Measurements from ENCODE around the gene SERPINB2. TPM values are rescaled to one million over a fixed set of nuclear protein-coding genes. Genes with fewer than 3 reads are reported as not detected.
A peak's percentile ranks its signal among the peaks of the same experiment; 100 is the strongest.
"Not testable (repeated sequence)": the region's sequence is repeated elsewhere in the genome, so short reads cannot be mapped to it uniquely, and the experiment has no call there.

The SERPINB2 gene
- total RNA-seq, 2 experiments from 2014 or later, result not detected

- ChIA-PET CTCF (no interaction called here), POLR2A (no interaction called here)
- Mint-ChIP-seq H3K4me3 (no peak overlapping the region), H3K9me3 (ENCODE audit: insufficient read depth) (no peaks in the 10 kb centered on the region), H3K4me1 (ENCODE audit: low read depth) (no peaks in the 10 kb centered on the region), H3K27me3 (ENCODE audit: low read depth) (peaks cover 7% of the 10 kb centered on the region), H3K36me3 (ENCODE audit: low read depth) (no peaks in the 10 kb centered on the region), H3K27ac (no peak overlapping the region)
- no peak for ATAC-seq
- no peak for DNase-seq
Observed at GRCh38 chr18:63909870-63910269, 22.4 kb downstream of the SERPINB2 start.

DNA sequence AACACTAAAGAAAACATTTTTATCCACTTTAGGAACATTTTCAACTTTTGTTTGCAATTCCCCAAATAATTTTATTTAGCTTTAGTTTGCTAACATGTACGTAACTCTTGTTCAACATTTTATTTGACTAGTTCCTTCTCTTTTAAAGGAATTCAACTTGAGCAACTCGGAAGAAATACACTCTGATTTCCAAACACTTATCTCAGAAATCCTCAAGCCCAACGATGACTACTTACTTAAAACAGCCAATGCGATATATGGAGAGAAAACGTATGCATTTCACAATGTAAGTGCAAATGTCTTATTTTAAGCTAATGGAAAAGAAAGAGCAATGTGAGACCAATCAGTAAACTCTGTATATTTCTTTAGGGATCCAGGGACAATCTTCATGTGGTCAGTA is 30.3 kb downstream of the SERPINB2 start:
- H3K4me1 Mint-ChIP-seq (ENCODE audit: low read depth), result no peaks in the 10 kb centered on the region
- peaks cover 14% of the 10 kb centered on the region for H3K27me3 Mint-ChIP-seq (ENCODE audit: low read depth)
- DNase-seq (no peak), ATAC-seq (no peak)
- H3K9me3 Mint-ChIP-seq (ENCODE audit: insufficient read depth), result no peaks in the 10 kb centered on the region
- no peak overlapping the region for H3K4me3 Mint-ChIP-seq
- CTCF ChIA-PET, result no interaction called here
- POLR2A ChIA-PET, result no interaction called here
- H3K27ac Mint-ChIP-seq, result no peak overlapping the region
- H3K36me3 Mint-ChIP-seq (ENCODE audit: low read depth), result no peaks in the 10 kb centered on the region

DNA sequence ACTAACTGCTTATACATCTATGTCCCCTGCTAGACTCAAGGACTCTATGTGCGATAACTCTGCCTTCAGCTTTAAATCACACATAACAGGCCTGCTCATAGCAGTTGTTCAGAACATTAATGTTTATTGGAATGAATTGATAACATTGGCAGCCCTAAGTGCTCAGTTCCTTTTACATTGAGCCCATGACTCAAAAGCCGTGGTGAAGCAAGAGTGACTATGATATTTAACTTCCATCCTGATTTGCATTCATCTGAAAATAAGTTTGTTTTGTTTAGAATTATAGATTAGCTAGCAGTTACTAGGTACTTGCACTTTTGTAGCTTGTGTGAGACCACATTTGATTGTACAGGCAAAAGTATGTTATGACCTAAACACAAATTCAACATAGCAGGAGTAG is 34.5 kb downstream of the SERPINB2 start:
- ChIA-PET POLR2A (no interaction called here), CTCF (interaction anchor here (1.5 kb wide), 1 partner anchor 15 kb away, joined by 5 read pairs; no protein-coding TSS in a partner anchor)
- DNase-seq (no peak), ATAC-seq (no peak)
- Mint-ChIP-seq H3K27me3 (ENCODE audit: low read depth) (peaks cover 26% of the 10 kb centered on the region), H3K36me3 (ENCODE audit: low read depth) (no peaks in the 10 kb centered on the region), H3K4me3 (no peak overlapping the region), H3K27ac (no peak overlapping the region), H3K9me3 (ENCODE audit: insufficient read depth) (no peaks in the 10 kb centered on the region), H3K4me1 (ENCODE audit: low read depth) (no peaks in the 10 kb centered on the region)

DNA sequence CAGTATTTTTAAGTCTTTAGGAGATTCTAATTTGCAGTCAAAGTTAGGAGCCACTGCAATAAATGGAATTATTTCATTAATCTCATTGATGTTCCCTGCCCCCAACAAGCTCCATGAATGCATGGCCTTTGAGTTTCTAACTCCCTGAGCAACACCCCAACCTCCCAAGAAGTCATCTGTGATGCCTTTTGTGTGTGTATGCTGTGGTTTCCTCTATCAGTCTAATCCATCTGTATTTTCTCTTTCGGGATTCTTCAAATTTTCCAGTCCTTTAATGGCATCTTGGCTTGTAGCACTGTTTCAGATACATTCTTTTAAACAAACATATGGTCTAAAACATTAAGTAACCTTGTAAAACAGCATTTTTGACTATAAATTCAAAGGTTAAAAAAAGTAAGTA is 37.0 kb downstream of the SERPINB2 start:
- ATAC-seq, result no peak
- DNase-seq, result no peak
- Mint-ChIP-seq H3K4me1 (ENCODE audit: low read depth) (no peaks in the 10 kb centered on the region), H3K27me3 (ENCODE audit: low read depth) (peaks cover 34% of the 10 kb centered on the region), H3K4me3 (no peak overlapping the region), H3K27ac (no peak overlapping the region), H3K9me3 (ENCODE audit: insufficient read depth) (no peaks in the 10 kb centered on the region), H3K36me3 (ENCODE audit: low read depth) (no peaks in the 10 kb centered on the region)
- POLR2A ChIA-PET, result no interaction called here
- CTCF ChIA-PET, result no interaction called here

- Mint-ChIP-seq H3K4me3 (no peak overlapping the region), H3K27me3 (ENCODE audit: low read depth) (peaks cover 33% of the 10 kb centered on the region), H3K36me3 (ENCODE audit: low read depth) (no peaks in the 10 kb centered on the region), H3K27ac (no peak overlapping the region), H3K4me1 (ENCODE audit: low read depth) (no peaks in the 10 kb centered on the region), H3K9me3 (ENCODE audit: insufficient read depth) (no peaks in the 10 kb centered on the region)
- DNase-seq (no peak), ATAC-seq (no peak)
- ChIA-PET POLR2A (no interaction called here), CTCF (no interaction called here)
Observed at GRCh38 chr18:63928331-63928730, 40.8 kb downstream of the SERPINB2 start.

DNA sequence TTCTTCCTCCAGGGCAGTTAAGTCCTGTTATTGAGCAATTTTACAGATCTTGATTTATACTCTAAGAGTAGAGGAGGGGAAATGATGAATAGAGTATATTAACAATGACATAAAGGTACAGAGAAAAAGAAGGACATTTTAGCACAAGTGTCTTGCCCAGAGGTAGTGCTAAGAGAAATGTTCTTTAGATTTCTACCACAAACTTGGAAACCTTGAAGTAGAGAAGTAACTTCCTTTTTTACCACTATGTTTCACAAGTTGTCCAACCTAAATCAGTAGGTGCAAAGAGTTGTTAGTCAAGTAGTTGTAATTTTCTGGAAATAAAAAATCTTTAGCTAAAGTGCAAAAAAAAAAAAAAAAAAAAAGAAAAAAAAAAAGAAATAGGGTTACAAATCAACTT is 41.9 kb downstream of the SERPINB2 start:
- peaks cover 34% of the 10 kb centered on the region for H3K27me3 Mint-ChIP-seq (ENCODE audit: low read depth)
- H3K27ac Mint-ChIP-seq; ATAC-seq; H3K9me3 Mint-ChIP-seq (ENCODE audit: insufficient read depth); CTCF ChIA-PET; POLR2A ChIA-PET; H3K4me3 Mint-ChIP-seq; DNase-seq; H3K4me1 Mint-ChIP-seq (ENCODE audit: low read depth); H3K36me3 Mint-ChIP-seq (ENCODE audit: low read depth): not testable (repeated sequence)

DNA sequence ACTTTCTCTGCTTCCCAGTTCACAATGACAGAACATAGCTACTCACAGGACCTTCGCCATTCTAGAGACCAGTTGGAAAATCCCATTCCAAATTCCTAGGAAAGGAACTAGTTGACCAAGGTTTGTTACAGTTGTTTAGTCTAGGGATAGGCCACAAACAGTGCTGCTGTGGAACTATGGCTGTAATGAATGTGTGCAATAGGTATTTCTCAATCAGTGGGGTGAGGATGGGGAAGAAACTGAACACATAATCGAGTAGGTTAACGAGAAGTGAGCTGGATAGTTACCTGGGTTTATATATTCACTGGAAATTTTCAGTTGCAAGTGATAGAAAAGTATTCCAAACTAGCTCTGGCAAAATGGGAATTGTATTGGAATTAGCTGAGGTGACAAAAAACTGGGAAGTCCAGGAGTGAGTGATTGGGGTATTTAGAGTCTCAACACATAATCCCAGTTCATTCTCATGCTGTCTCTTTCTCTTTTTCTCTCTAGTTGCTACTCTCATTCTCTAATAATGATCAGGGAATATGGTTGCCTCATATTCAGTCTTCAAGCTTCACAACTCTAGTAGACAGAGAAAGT is 43.4 kb downstream of the SERPINB2 start:
- H3K4me1 Mint-ChIP-seq (ENCODE audit: low read depth), result no peaks in the 10 kb centered on the region
- ATAC-seq (no peak), DNase-seq (no peak)
- H3K9me3 Mint-ChIP-seq (ENCODE audit: insufficient read depth), result no peaks in the 10 kb centered on the region
- H3K36me3 Mint-ChIP-seq (ENCODE audit: low read depth), result no peaks in the 10 kb centered on the region
- ChIA-PET CTCF (no interaction called here), POLR2A (no interaction called here)
- no peak overlapping the region for H3K27ac Mint-ChIP-seq
- H3K27me3 Mint-ChIP-seq (ENCODE audit: low read depth), result peaks cover 37% of the 10 kb centered on the region
- H3K4me3 Mint-ChIP-seq, result no peak overlapping the region

DNA sequence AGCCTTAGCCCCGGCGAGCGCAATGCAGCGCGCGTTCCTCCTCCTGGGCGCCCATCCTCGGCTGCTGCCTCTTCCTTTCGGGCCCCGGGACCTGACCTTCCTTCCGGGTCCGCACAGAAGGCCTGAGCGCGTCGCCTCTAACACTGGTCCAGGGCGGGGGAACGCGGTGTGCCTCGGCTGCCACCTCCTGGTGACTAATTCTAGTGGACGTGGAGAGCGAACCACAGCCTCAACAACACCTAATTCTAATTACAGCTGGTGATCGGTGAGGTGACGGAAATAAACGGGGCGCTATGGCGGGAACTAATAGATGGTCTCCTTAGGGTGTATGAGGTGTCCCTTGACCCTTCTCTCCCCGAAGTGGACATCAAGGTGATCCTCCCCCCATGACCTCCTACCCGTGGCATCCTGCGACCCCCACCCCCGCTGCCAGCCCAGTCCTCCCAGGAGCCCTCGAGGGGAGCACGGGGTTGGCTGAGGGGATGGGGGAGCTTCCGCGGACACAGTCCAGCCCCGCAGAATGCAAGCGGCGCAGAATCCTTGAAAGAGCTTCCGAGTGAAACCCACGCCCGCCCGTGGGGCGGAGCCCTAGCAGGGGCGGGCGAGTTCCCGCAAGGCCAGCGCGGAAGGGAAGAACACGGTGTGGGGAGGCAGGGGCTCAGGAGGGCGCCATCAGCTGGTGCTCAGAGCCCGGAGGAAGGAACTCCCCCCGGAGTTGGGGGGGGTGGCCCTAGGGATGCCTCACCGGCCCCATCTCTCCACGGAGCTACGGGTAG is 48.8 kb downstream of the SERPINB2 start:
- Mint-ChIP-seq H3K4me1 (ENCODE audit: low read depth) (peaks cover 5% of the 10 kb centered on the region), H3K27ac (no peak overlapping the region), H3K4me3 (peak overlapping the region; percentile 56), H3K27me3 (ENCODE audit: low read depth) (peaks cover 21% of the 10 kb centered on the region), H3K9me3 (ENCODE audit: insufficient read depth) (no peaks in the 10 kb centered on the region), H3K36me3 (ENCODE audit: low read depth) (no peaks in the 10 kb centered on the region)
- ATAC-seq (peak; percentile 95), DNase-seq (peak; percentile 72)
- CTCF ChIA-PET, result interaction anchor here (0.6 to 4.1 kb wide), 26 partner anchors 12 to 430 kb away, joined by 3 to 28 read pairs (median 4); partner anchors contain the start of gene HMSD
- POLR2A ChIA-PET, result no interaction called here

- H3K27ac Mint-ChIP-seq, result no peak overlapping the region
- ATAC-seq (no peak), DNase-seq (no peak)
- no peaks in the 10 kb centered on the region for H3K36me3 Mint-ChIP-seq (ENCODE audit: low read depth)
- H3K9me3 Mint-ChIP-seq (ENCODE audit: insufficient read depth), result no peaks in the 10 kb centered on the region
- peaks cover 5% of the 10 kb centered on the region for H3K4me1 Mint-ChIP-seq (ENCODE audit: low read depth)
- CTCF ChIA-PET, result interaction anchor here (0.6 to 4.1 kb wide), 16 partner anchors 12 to 431 kb away, joined by 3 to 28 read pairs (median 4); partner anchors contain the start of gene HMSD
- POLR2A ChIA-PET, result no interaction called here
- H3K27me3 Mint-ChIP-seq (ENCODE audit: low read depth), result peaks cover 23% of the 10 kb centered on the region
- H3K4me3 Mint-ChIP-seq, result no peak overlapping the region
Observed at GRCh38 chr18:63936932-63937393, 49.5 kb downstream of the SERPINB2 start.

DNA sequence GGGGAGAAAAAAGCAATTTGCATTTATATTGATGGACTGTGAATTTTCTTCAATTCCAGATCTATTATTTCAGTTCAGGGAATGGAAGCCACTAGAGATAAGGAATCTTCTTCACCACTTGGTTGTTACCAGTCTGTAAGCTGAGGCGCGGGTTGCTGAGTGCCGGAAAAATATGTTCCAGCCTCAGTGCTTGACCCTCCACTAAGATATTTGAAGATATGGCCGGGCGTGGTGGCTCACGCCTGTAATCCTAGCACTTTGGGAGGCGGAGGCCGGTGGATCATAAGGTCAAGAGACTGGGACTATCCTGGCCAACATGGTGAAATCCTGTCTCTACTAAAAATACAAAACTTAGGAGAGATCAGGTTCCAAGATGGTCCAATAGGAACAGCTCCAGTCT is 52.5 kb downstream of the SERPINB2 start:
- no peak overlapping the region for H3K27ac Mint-ChIP-seq
- POLR2A ChIA-PET, result no interaction called here
- H3K27me3 Mint-ChIP-seq (ENCODE audit: low read depth), result peaks cover 30% of the 10 kb centered on the region
- ATAC-seq (no peak), DNase-seq (no peak)
- no peak overlapping the region for H3K4me3 Mint-ChIP-seq
- CTCF ChIA-PET, result interaction anchor here (4.1 kb wide), 1 partner anchor 23 kb away, joined by 28 read pairs; no protein-coding TSS in a partner anchor
- no peaks in the 10 kb centered on the region for H3K36me3 Mint-ChIP-seq (ENCODE audit: low read depth)
- no peaks in the 10 kb centered on the region for H3K9me3 Mint-ChIP-seq (ENCODE audit: insufficient read depth)
- peaks cover 5% of the 10 kb centered on the region for H3K4me1 Mint-ChIP-seq (ENCODE audit: low read depth)

DNA sequence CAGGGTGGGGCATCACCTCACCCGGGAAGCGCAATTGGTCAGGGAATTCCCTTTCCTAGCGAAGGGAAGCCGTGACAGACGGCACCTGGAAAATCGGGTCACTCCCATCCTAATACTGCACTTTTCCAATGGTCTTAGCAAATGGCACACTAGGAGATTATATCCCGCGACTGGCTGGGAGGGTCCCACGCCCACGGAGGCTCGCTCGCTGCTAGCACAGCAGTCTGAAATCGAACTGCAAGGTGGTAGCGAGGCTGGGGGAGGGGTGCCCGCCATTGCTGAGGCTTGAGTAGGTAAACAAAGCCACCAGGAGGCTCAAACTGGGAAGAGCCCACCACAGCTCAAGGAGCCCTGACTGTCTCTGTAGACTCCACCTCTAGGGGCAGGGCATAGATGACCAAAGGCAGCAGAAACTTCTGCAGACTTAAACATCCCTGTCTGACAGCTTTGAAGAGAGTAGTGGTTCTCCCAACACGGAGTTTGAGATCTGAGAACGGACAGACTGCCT is 53.1 kb downstream of the SERPINB2 start:
- H3K36me3 Mint-ChIP-seq (ENCODE audit: low read depth); POLR2A ChIA-PET; H3K9me3 Mint-ChIP-seq (ENCODE audit: insufficient read depth); H3K4me1 Mint-ChIP-seq (ENCODE audit: low read depth); H3K27ac Mint-ChIP-seq; CTCF ChIA-PET; H3K4me3 Mint-ChIP-seq; ATAC-seq; DNase-seq: not testable (repeated sequence)
- peaks cover 29% of the 10 kb centered on the region for H3K27me3 Mint-ChIP-seq (ENCODE audit: low read depth)

- Mint-ChIP-seq H3K36me3 (ENCODE audit: low read depth) (no peaks in the 10 kb centered on the region), H3K4me3 (no peak overlapping the region), H3K27me3 (ENCODE audit: low read depth) (peaks cover 38% of the 10 kb centered on the region), H3K4me1 (ENCODE audit: low read depth) (peaks cover 26% of the 10 kb centered on the region), H3K27ac (no peak overlapping the region), H3K9me3 (ENCODE audit: insufficient read depth) (no peaks in the 10 kb centered on the region)
- POLR2A ChIA-PET, result no interaction called here
- ATAC-seq (no peak), DNase-seq (no peak)
- CTCF ChIA-PET, result no interaction called here
Observed at GRCh38 chr18:63947051-63947790, 59.7 kb downstream of the SERPINB2 start.

Data from activated CD8-positive, alpha-beta T cell treated with anti-CD3 and anti-CD28 coated beads, Interleukin-2, amount 10 ng/mL, durations not matched to agents 7 days and 5 days (primary cell).